Activated CD4-positive, alpha-beta T cell treated with anti-CD3 and anti-CD28 coated beads, Interleukin-2, Interleukin-6, amounts not matched to agents 100 ng/mL and 50 ng/mL, durations not matched to agents 16 hours and 8 hours (primary cell): Measurements from ENCODE around the gene TRIM49B.
"Not testable (repeated sequence)": the region's sequence is repeated elsewhere in the genome, so short reads cannot be mapped to it uniquely, and the experiment has no call there.

Experiments
- DNase-seq: peaks from one replicate; pipeline ENCODE4 v3.0.0-alpha.2; 2020

The TRIM49B gene, protein sequence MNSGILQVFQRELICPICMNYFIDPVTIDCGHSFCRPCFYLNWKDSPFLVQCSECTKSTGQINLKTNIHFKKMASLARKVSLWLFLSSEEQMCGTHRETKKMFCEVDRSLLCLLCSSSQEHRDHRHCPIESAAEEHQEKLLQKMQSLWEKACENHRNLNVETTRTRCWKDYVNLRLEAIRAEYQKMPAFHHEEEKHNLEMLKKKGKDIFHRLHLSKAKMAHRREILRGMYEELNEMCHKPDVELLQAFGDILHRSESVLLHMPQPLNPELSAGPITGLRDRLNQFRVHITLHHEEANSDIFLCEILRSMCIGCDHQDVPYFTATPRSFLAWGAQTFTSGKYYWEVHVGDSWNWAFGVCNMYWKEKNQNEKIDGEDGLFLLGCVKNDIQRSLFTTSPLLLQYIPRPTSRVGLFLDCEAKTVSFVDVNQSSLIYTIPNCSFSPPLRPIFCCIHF

DNA sequence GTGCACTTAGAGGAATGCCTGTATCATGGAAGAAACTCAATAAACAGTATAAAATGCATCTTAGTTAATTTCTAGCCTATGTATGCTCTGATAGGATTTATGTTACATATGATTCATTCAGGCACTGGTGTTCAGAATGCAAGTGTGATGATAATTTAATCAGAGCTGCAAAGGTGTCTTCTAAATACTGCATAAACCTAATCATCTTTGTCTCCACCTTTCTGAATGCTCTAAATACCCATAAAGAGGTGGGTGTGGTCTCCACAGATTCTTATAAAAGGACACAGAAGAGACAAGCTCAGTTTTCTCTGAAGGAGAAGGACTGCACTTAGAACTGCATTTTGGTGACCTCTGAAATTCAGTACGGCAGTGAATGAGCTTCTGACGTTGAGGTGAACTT, at the start of gene TRIM49B:
Gene TRIM49B (plus strand): TSS at position 301 of the 400 bp plus-strand sequence. CDS start 2,777 bp downstream, outside the sequence.
- not testable (repeated sequence) for DNase-seq

DNA sequence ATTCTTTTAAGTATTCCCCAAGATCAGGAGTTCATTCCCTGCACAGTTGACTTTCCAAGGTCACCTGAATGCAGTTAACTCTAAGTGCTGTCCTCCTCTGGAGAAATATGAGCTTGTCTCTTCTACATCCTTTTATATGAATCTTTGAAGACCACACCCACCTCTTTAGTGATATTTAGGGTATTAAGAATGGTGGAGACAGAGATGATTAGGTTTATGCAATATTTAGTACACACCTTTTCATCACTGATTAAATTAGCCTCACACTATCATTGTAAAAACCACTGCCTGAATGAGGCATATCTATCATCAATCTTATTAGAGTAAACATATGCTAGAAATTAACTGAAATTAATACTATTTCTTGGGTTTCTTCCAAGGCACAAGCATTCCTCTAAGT, 44.8 kb upstream of the TRIM49B start, which contains the start of gene TRIM51G:
Gene TRIM51G (minus strand): TSS at position 101 of the 400 bp plus-strand sequence. CDS start 2,190 bp downstream, outside the sequence.
- not testable (repeated sequence) for DNase-seq

DNA sequence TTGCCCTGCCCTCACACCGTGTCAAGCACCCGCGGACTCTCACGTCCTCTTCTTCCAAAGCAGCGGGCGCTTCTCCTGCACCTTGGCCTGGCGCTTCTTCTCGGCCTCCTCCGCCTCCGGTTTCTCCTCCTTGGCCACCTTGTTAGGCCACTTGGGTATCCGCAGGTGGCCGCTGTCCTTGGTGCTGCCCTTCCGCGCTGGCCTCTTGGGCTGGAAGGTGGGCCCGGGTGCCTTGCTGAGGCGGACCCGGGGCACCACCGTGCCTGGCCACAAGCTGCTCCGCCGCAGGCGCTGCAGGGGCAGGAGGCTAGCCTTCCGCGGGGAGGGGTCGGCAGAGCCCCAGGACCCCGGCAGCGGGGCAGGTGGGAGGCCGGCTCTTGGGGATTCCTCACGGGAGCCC, 19.6 kb downstream of the TRIM49B start:
- DNase-seq: not testable (repeated sequence)

DNA sequence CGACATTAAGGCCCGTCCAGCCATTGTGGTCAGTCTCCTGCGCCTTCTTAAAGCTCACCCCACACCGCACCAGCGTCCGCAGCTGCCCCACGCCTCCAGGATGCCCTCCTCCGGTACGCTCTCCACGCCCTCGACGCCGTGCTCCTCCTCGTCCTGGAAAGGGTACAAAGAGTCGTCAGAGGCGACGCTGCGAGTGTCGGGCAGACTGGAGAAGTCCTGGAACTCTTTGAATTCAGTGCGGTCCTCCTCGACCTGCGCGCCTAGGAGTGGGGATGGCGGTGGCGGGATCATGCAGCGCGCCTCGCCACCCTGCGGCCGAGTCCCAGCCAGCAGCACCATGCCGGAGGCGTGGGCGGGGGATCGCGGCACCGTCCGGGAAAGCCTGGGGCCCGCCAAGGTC, 21.2 kb downstream of the TRIM49B start:
- not testable (repeated sequence) for DNase-seq

DNA sequence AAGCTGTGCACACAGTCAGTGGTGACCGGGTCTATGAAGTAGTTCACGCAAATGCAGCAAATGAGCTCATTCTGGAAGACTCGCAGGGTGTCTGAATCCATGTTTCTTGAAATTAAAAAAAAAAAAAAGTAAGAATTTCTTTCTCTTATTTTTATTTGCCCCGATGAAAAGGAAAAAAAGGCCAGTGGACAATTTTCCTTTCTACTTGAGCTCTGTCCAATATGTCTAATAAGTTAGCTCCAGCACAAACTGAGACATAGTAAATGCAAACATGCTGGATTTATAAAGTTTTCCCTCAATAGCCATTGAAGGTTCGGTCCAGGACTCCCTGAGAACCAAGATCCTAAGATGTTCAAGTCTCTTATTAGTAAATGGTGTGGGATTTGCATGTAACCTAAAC, 30.4 kb downstream of the TRIM49B start, which contains the start of gene TRIM64C:
Gene TRIM64C (minus strand): TSS at position 101 of the 400 bp plus-strand sequence. CDS start 0 bp downstream, at position 101.
- DNase-seq: not testable (repeated sequence)

DNA sequence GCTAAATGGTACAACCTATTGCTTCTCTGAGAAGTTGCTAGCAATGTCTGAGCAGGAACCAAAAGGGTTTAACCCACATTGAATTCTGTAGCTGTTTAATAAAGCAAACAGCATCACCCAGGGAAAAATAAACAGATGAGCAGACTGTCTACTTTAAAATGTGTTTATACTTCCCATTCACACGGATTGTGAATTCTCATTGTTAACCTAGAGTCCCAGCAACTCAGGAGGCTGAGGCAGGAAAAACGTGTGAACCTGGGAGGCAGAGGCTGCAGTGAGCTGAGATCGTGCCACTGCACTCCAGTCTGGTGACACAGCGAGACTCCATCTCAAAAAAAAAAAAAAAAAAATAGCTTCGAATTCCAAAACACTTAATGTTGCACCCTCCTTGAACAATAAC, 41.3 kb downstream of the TRIM49B start:
- not testable (repeated sequence) for DNase-seq
